Measurements from ENCODE around the gene SLC16A9.

GRCh38 chr10:59709395-59710125 lies at the start of gene SLC16A9:
- TF ChIP-seq CTCF (IDR thresholded peaks at IDR 0.05; ENCODE audit: insufficient read depth, low read length, poor library complexity, severe bottlenecking) (no peak), EZH2phosphoT487 (conservative IDR thresholded peaks at IDR 0.05; ENCODE audit: low read length) (no peak)

Measured in SU-DHL-6 (cell line).